RKO (cell line): Measurements from ENCODE around the gene NID2.

Experiments
- DNase-seq: peaks from one replicate; pipeline ENCODE4 v3.0.0-alpha.2; 2016; ENCODE audit warnings: low spot score

Gene NID2

DNA sequence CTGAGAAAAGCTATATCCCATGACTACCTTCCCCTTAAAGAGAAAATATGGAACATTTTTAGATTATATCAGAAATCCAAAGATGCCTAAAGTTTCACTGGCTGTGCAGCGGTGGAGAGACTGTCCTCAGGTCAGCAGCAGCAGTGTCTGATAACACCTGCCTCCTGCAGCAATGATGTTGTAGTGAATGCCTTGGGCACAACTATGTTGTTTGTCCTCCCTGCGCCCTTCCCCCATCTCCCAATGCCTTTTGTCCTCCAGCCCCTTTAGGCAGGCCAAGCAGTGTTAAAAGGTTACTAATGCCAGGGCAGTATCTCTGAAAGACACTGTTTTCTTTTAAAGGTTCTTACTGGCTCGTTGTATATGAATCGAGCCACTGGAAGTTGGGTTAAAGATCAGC is 66.3 kb downstream of the NID2 start:
- no peak for DNase-seq

DNA sequence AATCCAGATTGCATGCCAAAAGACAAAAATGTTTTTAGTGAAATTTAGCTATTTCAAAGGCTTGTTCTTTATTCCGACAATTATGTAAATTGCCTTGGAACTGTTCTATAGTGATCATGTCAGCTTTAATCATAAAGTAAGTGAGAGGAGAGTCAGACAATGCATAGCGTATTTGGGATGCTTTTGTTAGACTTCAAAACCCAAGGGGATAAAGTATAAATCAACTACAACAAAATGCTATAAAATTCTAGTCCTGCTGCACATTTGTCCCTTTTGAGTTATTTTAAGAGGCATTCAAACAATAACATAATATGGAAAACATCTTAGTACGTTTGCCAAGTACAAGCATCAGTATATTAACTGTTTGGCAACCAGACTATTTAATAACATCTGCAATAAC is 68.2 kb downstream of the NID2 start:
- no peak for DNase-seq

GRCh38 chr14:52000019-52000582 is 68.8 kb downstream of the NID2 start:
- DNase-seq, result no peak

DNA sequence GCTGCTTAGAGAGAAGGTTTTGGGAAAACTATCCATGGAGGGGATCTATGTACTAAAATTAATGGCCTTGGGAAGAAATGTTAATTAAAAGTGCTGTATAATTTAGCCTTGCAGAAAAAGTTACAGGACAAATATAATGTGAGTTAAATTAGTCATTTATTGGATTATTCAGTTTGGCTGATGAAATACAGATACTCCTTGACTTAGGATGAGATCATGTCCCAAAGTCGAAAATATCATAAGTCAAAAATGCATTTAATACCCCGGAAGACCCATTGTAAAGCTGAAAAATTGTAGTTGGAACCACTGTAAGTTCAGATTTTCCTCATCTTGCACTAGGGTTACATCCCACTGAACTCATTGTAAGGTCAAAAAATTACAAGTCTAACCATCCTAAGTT is 69.8 kb downstream of the NID2 start:
- peak; percentile 12 for DNase-seq

- DNase-seq, result no peak
These were observed 70.5 kb downstream of the NID2 start for GRCh38 chr14:51998348-51998747.

DNA sequence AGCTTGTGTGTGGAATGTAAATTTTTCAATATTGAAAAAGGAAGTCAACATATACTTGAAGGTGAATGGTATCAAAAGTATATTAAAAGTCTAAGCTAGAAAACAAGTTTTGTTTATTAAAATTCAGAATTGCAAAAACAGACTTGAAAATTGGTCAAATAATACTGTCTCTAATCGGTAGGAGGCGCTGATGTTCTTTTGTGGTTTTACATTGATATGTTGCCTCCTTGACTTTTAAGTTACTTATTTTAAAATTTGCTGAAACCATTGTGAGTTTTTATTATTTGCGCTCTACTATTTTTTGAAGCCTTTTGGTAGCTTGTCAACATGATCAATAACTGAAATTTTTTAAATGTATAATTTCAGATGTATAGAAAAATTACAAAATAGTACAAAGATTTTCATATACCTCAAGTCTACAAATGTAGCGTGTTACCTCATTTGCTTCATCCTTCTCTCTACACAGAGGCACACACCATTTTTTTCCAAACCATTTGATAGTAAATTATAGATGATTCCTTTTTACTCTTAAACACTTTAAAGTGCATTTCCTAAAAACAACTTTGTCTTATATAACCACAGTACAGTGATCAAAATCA is 72.6 kb downstream of the NID2 start:
- DNase-seq, result no peak

DNA sequence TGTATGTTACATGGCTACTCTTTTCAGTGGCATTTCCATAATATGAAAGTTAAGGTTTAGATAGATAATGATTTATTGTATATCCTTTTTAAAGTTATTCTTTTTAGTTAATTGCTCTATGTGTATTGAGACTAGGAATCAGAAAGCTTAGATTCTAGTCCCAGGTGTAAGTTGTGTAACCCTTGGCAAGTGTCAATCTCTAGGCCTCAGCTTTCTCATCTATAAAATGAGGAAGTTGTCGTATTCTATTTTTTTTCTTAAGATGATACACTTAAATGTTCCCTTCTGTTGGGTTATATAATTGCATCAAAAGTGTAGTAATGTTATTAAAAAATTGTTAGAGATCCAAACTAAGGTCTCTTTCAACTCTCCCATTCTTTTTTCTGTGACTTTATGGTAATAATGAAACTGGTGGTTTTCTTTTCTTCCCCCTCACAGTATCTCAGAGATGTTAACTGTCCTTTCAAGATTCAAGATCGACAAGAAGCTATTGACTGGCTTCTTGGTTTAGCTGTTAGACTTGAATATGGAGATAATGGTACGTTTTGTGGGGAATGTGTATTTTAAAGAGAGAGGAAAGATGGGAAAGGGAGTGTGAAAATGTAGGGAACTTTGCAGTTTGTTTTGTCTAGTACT is 75.5 kb downstream of the NID2 start:
- DNase-seq, result no peak

DNA sequence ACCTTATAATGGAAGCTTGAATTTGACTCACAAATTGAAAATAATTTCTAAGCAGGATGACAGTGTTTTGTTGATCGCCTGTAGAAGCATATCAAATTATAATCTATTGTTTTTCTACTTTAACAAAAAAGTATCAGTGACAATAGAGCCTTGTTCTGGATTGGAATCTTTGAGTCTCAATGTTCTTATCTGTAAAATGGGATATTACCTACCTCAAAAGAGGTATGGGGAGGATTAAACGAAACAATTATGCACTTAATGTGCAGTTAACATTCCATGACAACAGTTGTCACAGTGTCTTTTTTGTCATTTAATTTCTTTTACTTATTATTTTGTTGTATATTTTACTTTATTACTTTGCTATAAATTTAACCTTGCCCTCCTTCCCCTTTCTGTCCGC is 78.4 kb downstream of the NID2 start:
- DNase-seq, result no peak

DNA sequence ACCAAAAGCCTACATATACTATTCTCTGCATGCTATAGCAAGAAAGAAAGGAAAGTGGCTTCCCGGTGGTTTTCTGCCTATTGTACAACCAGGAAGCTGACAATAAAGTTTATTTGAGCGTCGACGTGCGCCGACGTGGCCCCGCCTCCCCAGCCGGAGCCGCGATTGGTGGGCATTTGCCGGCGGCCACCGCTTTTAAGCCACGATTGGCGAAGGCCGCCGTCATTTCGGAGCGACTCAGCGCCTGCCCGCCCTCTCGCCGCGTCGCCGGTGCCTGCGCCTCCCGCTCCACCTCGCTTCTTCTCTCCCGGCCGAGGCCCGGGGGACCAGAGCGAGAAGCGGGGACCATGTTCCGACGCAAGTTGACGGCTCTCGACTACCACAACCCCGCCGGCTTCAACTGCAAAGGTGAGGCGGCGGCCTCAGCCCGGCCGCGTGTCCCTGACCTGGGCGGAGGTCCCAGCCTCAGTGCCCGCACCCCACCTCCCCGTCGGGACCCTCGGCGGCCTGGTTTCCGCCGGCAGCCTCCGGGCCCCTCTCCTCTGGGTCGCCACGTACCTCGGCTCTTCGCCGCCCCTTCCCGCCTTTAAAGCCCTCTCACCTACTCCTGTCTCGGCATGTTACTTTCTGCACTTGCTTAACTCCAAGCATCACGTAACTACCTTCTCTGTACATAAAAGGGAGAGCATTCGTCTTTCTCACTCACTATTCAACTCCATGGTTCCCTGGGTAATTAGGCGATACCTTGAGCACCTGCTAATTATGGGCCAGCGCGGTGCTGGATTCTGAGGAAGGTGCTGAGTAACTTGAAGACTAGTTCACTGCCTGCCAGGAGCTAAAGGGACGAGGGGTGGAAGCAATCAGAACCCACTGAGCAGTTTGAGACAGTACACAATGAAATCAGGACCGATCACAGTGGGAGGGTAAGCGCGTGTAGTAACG is 79.3 kb downstream of the NID2 start, which contains the start of gene RTRAF:
Gene RTRAF (plus strand): TSS at position 254 of the 942 bp plus-strand sequence. CDS start 94 bp downstream, at position 348.
- peak; percentile 93 for DNase-seq

DNA sequence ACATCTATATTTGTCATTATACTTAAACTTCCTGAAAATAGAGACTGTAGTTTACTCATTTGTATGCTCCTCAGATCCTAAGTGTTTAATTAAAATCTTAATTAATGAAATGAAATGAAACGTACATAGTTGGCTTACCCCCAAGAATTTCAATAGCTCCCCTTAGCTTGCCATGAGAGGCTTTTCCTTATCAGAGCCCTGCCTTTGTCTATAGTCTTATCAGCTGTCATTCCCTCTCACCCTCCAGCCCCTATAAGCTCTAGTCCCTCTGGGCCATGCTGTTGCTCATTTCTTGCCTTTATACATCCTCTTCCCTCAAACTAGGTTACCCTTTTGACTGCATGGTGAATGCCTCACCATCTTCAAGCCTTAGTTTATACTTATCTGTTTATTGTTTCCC is 80.6 kb downstream of the NID2 start:
- no peak for DNase-seq

GRCh38 chr14:51981218-51981854 is 87.5 kb downstream of the NID2 start:
- no peak for DNase-seq

DNA sequence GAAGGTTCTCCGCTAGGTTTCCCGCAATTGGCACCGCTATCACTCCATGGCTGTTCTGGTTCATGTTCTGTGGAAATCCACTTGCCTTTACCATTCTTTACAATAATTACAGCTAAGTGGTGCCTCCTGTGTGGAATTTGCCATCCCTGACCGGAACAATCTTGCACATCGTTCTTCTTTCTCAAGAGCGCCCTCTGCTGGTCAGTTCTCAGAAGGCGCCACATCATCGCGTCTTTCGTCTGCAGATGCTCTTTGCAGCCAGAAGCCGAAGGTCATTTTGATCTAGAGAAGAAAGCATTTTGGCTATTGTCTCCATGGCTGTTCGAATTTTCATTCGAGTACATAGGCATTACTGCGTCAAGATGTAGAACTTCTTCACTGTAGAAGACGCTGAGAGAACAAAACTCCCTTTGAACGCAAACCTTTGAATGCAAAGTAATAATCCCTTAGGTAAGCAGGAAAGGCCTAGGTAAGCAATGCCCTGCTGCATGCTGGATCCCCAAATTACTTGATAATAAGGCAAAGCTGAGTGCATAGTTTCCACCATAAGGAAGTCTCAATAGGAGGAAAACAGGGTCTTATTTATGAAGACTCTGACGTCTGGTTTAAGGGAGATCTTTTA is 89.7 kb downstream of the NID2 start:
- DNase-seq, result peak; percentile 67

DNA sequence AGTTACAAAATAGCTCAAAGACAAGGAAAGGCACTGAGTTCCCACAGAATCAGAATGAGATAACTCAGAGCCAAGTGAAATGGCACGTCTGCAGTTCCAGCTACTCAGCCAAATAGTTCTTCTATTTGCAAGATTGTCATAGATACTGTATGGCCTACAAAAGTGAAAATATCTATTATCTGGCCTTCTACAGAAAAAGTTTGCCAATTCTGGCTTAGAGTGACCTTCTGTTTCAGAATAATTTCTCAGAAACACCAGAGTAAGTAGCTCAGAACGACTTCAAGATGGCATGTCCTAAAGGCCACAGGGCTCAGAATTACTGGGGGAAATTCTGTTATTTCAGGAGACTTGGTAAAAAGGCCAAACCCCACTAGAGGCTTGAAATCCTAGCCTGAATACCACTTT is 90.2 kb downstream of the NID2 start:
- no peak for DNase-seq

- DNase-seq, result no peak
These were observed 91.8 kb downstream of the NID2 start for GRCh38 chr14:51977075-51977474.

- no peak for DNase-seq
These were observed 96.3 kb downstream of the NID2 start for GRCh38 chr14:51972566-51972965.

DNA sequence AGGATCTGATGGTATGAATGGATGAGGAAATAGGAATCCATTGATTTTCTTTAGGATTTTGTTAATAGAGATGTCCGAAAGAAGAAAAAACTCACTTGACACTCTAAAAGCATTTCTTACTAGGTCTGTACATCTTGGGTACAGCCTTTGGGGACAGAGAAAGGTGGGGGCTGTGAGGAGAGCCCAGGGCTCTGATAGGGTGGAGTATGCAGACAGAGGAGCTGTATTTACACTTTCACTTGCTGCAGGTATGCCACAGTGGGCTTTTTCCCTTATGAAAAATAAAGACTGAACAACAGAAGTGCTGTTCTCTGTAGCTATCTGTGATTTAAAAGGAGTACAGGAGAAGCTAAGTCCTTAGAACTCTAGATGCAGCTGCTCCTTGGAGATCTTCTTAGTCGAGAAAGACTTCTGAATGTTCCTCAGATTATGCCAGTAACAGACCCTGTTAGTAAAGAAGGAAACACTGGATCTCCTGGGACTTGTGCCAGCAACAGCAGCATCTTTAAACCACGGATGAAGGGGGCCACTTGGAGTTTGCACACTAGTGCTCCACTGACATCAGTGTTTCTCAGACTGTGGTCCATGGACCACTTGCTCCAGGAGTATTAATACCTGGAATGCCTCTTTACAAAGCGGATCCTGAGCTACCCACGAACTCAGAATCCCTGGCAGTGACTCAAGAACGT is 98.9 kb downstream of the NID2 start:
- no peak for DNase-seq

GRCh38 chr14:51967521-51967920 is 101.3 kb downstream of the NID2 start:
- no peak for DNase-seq

GRCh38 chr14:51963286-51963685 is 105.6 kb downstream of the NID2 start:
- DNase-seq, result no peak

GRCh38 chr14:51962711-51963110 is 106.1 kb downstream of the NID2 start:
- no peak for DNase-seq

DNA sequence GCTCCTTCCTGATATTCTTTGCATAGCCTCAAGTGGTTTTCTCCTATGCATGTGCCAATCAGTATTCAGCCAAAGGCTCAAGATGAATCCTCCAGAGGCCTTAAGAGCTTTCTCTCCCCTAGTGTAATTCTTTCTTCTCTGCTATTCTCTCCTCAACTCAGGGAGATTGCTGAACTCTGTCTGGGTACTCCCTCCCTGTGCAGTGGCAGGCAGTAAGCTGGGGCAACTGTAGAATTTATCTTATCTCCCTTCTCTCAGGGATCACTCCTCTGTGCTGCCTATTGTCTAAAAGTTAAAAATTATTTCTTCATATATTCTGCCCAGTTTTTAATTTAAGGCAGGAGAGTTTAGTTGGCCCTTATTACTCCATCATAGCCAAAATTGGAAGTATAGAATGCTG is 108.0 kb downstream of the NID2 start:
- DNase-seq, result no peak

GRCh38 chr14:51959928-51960327 is 108.9 kb downstream of the NID2 start:
- DNase-seq, result no peak
